HUDEP-2 (cell line): Measurements from ENCODE around the gene GREB1L.

Source experiments
- DNase-seq, 76 experiments: peaks; one replicate each; lab custom pipeline; 2025; ENCODE audit not compliant: unreplicated experiment in 76 of 76; lab: John Stamatoyannopoulos, UW

GREB1L gene

DNA sequence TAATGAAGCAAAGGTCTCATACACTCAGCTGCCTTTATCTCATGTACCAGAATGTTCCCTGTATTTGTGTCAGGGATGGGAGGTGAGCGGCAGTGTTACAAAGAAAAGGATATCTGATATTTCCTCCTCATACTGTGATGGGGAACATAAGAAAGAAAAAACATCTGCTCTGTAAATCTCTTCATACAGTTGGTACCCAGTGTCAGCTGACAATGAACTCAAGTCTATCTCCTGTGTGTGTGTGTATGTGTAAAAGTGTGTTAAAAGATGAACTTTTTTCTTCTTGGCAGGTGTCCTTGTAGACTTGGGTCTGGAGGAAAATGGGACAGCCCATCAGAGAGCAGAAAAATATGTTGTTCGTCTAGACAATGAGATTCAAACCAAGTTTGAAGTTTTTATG, 230.7 kb downstream of the GREB1L start:
- no peak for DNase-seq

DNA sequence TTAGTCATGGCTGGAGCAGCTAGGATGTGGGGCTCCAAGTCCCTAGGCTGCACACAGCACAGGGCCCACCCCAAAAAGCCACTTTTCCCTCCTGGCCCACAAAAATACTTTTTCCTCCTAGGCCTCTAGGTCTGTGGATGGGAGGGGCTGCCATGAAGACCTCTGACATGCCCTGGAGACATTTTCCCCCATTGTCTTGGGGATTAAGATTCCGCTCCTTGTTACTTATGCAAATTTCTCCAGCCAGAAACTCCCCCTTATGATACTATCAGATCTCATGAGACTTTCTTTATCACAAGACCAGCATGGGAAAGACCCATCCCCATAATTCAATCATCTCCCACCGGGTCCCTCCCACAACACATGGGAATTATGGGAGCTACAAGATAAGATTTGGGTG, 232.6 kb downstream of the GREB1L start:
- no peak for DNase-seq

DNA sequence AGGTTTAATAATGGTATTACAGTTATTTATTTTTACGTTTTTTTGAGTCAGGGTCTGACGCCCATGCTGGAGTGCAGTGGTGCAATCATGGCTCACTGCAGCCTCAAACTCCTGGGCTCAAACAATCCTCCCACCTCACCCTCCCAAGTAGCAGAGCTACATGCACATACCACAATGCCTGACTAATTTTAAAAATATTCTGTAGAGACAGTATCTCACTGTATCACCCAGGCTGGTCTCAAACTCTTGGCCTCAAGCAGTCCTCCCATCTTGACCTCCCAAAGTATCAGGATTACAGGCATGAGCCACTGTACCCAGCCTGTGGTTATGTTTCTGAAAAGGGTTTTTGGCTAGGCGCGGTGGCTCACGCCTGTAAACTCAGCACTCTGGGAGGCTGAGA, 237.7 kb downstream of the GREB1L start:
- no peak for DNase-seq

DNA sequence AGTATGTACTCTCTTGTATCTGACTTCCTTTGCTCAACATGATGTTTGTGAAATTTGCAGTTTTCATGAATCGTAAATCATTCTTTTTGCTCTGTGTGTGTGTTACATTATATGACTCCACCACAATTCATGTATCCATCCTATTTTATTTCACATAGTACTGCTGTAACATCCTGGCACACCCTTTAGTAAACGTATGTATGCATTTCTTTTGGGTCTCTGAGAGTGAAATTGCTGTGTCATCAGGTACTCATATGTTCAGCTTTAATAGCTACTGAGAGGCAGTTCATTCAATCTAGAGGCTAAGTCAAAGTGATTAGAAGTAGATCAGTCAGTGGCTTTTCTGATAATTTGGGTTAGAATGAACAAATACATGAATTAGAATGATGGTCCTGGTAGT, 239.7 kb downstream of the GREB1L start:
- no peak for DNase-seq

DNA sequence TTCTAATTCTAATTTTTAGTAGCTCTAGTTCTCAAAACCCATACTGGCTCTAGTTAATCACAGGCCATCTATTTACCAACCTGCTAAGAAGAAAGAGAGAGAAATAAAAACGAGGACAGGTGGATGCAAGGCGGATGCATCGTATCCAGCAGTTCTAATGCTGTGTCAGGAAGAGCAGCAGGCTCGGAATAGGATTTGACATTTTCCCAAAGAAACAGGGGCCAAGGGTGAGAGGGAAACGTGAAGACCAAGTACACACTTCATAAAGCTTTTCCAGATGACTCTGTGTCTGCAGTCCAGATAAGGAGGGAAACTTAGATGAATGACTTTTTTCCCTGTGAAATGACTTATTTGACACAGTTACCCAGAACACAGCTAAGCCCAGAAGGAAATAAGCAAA, 241.0 kb downstream of the GREB1L start:
- DNase-seq = no peak

DNA sequence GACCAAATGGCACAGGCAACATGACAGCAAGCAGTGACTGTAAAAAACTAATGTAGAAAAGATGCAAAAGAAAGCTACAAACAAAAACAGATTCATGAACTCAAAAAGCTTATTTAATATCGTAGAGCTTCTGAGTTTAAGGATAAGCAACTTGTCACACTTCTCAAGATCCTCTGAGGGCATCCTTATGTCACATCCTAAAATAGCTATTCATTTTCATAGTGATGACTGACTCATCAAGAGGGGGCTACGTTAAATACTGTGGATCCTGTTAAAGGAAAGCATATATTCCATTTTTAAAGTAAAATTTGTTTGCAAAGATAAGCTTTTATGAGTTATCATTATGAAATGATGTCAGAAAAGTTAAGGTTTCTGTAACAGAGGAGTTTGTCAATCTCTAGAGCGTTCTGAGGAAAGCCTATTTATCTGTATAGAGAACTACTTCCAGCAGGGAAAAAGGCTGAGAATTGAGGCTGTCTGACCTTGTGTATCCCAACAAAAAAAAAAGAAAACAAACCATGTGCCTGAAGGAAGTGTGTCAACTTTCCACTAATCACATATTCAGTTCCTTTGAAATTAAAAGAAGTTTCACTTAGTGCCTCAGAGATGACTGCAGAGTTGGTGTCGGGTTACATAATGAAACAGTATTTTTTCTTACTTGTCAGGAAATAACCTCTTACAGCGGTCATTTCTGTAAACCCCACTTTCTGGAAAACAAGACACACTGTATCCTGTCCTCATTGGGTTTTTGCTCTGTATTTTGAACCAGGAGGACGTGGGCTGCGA, 243.0 kb downstream of the GREB1L start:
- no peak for DNase-seq

DNA sequence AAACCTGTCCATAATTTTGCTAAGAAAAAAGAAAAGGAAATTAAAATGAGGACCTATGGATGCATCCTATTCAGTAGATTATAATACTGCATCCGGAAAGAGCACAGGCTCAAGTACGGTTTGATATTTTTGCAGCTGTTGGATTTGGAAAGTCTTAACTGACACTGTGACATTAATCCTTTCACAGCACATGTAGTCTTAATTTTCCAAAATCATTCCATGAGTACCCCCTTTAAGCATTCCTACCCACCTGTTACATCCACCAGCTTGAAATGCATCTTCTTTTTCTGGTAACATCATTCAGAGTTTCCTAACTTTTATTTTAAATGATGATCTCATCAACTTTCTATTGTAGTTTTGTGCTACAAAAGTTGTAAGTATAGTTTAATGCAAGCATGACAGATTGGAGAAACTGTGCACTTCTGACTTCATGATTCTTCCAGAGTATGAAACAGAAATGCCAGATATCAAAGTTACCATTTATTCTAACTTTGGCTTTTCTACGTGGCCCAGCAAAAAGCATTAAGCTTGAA, 244.9 kb downstream of the GREB1L start:
- no peak for DNase-seq

DNA sequence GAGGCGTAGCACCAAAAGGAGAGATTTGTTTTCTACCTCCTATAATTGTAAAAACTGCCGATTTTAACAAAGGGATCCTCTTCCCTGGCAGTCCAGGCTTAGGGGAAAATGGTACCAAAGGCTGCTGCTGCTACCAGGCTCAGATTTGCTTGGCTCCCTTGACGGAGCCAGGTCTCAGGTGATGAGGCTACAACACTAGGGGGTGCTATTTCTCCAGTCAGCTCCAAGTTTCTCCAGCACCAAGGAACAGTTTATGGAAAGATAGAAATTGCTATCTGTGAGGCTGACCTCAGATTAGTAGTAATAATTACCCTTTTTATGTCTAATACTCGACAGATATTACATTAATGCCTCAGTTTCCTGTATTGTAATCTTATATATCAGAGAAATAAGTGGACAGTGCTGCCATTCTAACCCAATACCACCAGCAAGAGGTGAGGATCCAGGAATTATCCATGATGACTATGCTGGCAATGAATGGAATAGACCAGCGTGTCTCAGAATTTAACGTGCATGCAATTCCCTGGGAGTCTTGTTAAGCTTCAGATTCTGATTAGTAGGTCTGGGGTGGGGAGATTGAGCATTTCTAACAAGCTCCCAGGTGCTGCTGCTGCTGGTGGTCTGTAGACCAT, 247.2 kb downstream of the GREB1L start:
- peak in 42 of 76 experiments; percentile 3 to 73 (median 28) for DNase-seq

DNA sequence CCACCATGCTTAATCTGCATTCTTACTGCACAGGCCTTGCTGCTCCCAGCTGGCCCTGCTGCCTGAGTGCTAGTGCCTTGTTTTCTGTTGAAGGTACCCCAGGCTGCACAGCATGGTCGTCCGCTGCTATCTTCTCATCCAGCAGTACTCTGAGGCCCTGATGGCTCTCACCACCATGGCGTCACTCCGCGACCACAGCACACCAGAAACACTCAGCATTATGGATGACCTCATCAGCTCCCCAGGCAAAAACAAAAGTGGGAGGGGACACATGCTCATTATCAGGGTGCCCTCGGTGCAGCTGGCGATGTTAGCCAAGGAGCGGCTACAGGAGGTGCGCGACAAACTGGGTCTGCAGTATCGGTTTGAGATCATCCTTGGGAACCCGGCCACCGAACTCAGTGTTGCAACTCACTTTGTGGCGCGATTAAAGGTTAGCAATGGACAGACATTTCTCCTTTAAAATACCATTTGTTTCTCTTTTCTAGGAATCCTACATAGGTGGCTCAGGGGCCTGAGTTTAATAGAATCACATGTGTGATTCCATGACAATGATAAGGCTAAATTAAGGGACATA, 248.0 kb downstream of the GREB1L start:
- DNase-seq = no peak

DNA sequence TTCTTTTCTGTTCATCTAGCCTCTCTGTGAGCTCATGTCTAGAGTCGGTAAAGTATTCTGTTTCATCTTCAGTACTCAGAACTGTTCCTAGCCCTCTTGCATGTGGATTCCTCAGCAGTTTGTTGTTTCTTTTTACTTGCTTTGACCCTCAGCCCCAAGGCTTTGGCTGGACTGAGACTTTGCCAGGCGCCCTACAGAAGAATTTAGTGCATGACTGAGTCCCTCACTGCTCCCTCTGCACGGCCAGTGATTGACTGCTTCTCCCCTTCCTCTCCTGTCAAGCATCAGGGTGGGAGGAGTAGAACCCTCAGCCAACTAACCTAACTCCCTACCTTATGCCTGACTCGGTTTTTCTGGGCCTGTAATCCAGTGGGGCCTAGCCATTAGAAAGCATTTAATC, 248.7 kb downstream of the GREB1L start:
- DNase-seq = no peak

DNA sequence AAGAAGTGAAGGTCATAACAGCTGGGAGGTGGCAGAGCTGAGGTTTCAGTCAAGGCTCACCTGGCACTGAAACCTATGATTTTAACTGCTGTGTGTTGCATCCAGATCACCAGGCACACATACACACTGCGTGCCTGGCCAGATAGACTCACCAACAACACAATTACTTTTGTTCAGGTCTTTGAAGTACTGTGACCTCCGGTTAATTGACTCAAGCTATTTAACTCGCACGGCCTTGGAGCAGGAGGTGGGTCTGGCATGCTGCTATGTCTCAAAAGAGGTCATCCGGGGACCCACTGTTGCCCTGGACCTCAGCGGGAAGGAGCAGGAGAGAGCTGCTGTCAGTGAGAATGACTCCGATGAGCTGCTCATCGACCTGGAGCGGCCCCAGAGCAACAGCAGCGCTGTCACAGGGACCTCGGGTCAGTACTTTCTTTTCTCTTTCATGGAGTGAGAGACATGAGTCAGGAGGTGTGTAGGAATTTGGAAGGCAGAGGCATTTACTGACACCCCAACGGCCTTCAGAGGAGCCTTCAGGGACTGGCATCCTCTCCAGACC, 254.3 kb downstream of the GREB1L start:
- DNase-seq = no peak

DNA sequence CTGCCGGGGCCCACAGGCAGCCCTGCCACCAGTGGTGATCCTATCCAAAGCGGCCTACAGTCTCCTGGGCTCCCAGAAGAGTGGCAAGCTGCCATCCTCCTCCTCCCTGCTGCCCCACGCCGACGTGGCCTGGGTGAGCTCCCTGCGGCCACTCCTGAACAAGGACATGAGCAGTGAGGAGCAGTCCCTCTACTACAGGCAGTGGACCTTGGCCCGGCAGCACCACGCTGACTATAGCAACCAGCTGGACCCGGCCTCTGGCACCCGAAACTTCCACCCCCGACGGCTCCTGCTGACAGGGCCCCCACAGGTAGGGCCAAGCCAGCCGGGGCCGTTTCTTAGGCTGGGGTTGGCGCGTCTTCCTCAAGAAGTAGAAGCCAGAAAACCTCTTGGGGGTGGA, 258.0 kb downstream of the GREB1L start:
- DNase-seq = no peak

DNA sequence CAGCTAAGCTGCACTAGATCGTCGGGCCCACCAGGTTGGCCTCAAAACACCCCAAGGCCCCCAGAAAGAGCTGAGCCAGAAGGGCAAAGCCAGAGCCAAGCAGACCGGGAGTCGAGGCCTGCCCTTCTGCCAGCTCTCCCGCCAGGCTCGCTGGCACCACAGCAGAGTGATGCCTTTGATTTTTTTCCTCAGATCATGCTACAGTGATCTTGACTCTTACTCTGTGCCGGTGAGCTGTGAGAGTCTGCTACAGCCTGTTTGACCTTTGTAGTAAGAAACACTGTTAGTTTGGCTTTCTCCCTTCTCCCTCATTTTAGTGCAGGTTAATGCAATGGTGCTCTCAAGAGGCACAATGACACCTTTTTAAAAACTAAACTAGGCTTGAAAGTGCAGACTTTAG, 260.6 kb downstream of the GREB1L start:
- no peak for DNase-seq

DNA sequence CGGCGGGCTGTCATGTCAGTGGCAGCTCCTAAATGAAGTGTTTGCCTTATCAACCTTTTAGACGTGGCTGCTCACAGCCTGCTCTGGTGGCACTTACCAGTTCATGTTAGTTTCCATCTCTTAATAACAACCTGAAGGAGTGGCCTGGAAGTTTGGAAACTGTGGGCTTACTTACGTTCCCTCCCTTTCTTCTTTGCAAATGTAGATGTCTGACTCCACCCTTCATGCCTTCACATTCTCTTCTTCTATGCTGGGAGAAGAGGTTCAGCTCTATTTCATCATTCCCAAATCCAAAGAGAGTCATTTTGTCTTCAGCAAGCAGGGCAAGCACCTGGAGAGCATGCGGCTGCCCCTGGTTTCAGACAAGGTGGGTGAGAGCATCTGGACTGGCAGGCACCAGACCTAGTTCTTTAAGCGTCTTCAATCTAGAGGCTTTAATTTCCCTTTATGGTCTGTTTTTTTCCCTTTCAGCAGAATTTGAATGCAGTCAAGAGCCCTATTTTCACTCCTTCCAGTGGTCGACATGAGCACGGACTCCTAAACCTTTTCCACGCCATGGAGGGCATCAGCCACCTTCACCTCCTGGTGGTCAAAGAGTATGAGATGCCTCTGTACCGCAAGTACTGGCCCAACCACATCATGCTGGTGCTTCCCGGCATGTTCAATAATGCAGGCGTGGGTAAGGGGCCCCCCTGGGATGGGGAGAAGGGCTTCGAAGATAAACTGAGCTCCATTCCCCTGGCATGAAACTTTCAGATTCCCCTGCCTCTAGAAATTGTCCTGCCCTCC, 266.1 kb downstream of the GREB1L start:
- DNase-seq = no peak

DNA sequence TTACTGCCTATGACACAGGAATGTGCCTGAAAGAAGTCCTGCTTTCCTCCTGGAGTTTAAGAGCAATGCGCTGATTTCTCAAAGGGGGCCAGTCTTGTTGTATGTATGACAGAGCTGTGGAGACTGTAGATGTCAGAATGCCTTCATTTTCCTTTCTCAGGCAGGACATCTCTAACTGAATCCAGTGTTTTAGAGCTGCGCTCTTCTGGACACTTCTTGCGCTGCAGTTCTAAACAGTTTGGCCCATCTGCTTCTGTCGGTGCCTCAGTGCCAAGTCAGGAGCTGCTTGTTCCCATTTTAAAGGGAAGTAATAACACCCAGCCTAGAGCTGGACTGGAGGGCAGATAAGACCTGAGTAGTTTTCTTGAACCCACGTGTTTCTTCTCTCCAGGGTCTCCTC, 267.0 kb downstream of the GREB1L start:
- DNase-seq = no peak

DNA sequence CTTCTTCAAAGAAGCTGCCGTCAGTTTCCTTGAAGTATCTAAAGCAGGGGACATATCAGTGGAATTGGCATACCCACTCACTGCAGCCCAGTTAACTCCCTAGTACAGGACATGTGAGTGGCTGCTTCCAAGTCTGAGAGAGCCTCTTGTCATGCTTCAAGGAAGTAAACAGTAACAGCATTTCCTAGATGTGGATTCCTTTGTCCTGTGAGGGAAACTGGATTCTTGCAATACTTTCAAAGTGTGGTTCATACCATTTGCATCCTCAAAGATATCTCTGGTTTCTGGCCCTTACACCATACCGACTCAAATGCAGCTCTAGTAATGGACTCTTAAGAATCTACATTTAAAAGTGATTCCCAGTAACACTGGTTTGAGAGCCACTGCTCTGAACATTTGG, 271.3 kb downstream of the GREB1L start:
- DNase-seq = no peak

DNA sequence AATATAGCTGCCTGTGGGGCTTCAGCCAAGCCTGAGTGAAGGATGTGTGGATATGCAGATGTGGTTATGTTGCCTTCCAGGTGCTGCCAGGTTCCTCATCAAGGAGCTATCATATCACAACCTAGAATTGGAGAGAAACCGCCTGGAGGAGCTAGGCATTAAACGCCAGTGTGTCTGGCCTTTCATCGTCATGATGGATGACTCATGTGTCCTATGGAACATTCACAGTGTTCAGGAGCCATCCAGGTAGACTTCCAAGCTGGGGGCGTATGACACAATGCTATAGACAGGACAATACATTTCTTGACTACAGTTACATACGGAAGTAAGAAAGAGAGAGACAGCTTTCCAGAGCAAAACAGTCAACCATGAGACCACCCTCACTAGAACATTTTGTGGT, 271.7 kb downstream of the GREB1L start:
- DNase-seq = no peak

DNA sequence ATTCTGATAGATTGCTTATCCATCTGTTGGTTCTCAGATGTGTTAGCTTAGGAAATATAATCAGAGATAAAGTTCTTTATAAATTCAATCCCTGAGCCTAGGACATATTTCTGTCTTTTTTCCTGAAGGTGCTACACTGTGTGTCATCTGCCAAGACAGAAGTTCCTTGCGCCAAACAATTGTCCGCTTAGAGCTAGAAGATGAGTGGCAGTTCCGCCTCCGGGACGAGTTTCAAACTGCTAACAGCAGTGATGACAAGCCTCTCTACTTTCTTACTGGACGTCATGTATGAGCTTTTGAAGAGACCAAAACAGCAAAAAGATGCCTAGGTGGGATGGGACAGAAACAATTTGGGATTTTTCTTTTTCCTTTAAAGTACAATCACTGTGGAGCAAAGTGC, 280.5 kb downstream of the GREB1L start:
- DNase-seq = no peak

DNA sequence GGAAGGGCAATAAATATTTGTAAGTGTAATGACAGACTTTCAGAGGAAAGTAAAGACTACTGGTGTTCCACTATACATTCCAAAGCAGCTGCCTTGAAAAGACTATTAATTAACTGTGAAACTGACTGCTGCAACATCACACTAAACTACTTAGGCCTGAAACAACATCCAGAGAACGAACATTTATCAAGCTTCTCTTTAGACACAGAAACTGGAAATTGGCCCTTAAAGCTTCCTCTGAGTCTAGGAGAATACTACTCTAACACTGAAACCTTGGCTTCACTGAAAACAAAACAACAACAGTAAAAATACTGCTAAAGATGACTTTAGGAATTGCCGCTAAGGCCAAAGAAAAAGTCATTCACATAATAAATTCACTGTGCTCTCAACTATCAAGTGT, 283.9 kb downstream of the GREB1L start:
- DNase-seq = no peak

DNA sequence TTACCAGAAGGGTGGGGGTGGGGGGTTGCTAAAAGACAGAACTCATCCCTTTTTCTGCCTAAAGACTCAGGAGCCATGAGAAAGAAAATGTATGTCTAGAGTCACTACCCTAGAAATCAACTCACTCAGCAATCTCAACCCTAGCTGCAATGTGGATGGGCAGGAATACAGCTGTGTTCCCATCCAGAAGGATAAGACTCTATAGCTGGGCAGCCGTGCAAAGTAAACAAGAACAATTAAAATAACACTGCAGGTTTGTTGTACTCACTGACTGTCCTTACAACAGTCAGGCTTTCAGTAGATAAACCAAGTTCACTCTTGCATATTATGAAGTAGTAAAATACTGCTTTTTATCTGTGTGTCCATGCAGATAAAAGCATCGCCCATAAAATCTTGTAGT, 284.4 kb downstream of the GREB1L start:
- no peak for DNase-seq

DNA sequence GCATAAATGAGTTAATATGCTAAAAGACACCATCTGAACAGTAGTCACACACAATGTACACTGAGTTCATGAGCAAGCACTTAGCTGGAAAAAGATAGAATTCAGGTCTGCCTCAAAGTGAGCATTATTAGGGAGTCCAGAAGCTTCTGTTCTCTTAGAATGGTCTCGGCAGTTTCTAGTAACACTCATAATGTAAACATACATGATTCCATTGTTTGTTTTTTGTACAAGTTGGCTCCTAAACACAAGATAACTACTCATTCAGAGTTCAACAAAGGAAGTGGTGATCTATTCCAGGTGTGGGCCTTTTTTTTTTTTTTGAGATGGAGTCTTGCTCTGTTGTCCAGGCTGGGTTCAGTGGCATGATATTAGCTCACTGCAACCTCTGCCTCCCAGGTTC, 292.3 kb downstream of the GREB1L start:
- DNase-seq = no peak
